ENCODE data around the gene WNT1. TPM values are rescaled to one million over a fixed set of nuclear protein-coding genes. Genes with fewer than 3 reads are reported as not detected.

The WNT1 gene
- total RNA-seq, 2 donors from 2014 or later = not detected

GRCh38 chr12:48977290-48978281 is 536 bp upstream of the WNT1 start:
- DNase-seq = peak in 1 of 2 donors; percentile 86
- ATAC-seq = peak; percentile 56
- intact Hi-C loops (cut with DNase I, micrococcal nuclease) = no loop called here

- DNase-seq (no peak), ATAC-seq (no peak)
- intact Hi-C loops (cut with DNase I, micrococcal nuclease) = no loop called here
Measured at GRCh38 chr12:48978741-48979601, 849 bp downstream of the WNT1 start.

GRCh38 chr12:48979602-48980388 is 1.7 kb downstream of the WNT1 start:
- ATAC-seq = peak; percentile 16
- intact Hi-C loops (cut with DNase I, micrococcal nuclease) = no loop called here
- DNase-seq = peak in 1 of 2 donors; percentile 49

- ATAC-seq = peak; percentile 52
- intact Hi-C loops (cut with DNase I, micrococcal nuclease) = no loop called here
- DNase-seq = peak in 1 of 2 donors; percentile 60
Measured at GRCh38 chr12:48980389-48980952, 2.3 kb downstream of the WNT1 start.

GRCh38 chr12:48980953-48981756 is 3.0 kb downstream of the WNT1 start:
- ATAC-seq (peak; percentile 36), DNase-seq (peak in 1 of 2 donors; percentile 52)
- intact Hi-C loops (cut with DNase I, micrococcal nuclease) = no loop called here

GRCh38 chr12:48981757-48982157 is 3.6 kb downstream of the WNT1 start:
- intact Hi-C loops (cut with DNase I, micrococcal nuclease) = no loop called here
- ATAC-seq (no peak), DNase-seq (no peak)

- ATAC-seq (no peak), DNase-seq (no peak)
- intact Hi-C loops (cut with DNase I, micrococcal nuclease) = no loop called here
Measured at GRCh38 chr12:48982397-48983080, 4.4 kb downstream of the WNT1 start.

- intact Hi-C loops (cut with DNase I, micrococcal nuclease) = no loop called here
- ATAC-seq = peak; percentile 80
- peak in 1 of 2 donors; percentile 57 for DNase-seq
Measured at GRCh38 chr12:48985475-48985897, 7.4 kb downstream of the WNT1 start.

GRCh38 chr12:48985901-48986300 is 7.8 kb downstream of the WNT1 start:
- no peak for DNase-seq
- intact Hi-C loops (cut with DNase I, micrococcal nuclease) = no loop called here

GRCh38 chr12:48986720-48987291 is 8.7 kb downstream of the WNT1 start:
- DNase-seq = no peak
- no peak for ATAC-seq
- intact Hi-C loops (cut with DNase I, micrococcal nuclease) = no loop called here

More at GRCh38 chr12:48985901-48986300, 7.8 kb downstream of the WNT1 start:
- ATAC-seq = no peak

- ATAC-seq (peak; percentile 59), DNase-seq (peak in 1 of 2 donors; percentile 86)
- intact Hi-C loops (cut with DNase I, micrococcal nuclease) = no loop called here
Measured at GRCh38 chr12:48988030-48988649, 10.0 kb downstream of the WNT1 start.

GRCh38 chr12:48990552-48990951 is 12.4 kb downstream of the WNT1 start:
- intact Hi-C loops (cut with DNase I, micrococcal nuclease) = no loop called here
- DNase-seq = no peak
- ATAC-seq = no peak

- ATAC-seq (no peak), DNase-seq (no peak)
- intact Hi-C loops (cut with DNase I, micrococcal nuclease) = no loop called here
Measured at GRCh38 chr12:48991247-48992050, 13.3 kb downstream of the WNT1 start.

GRCh38 chr12:48993787-48994186 is 15.7 kb downstream of the WNT1 start:
- no peak for ATAC-seq
- intact Hi-C loops (cut with DNase I, micrococcal nuclease) = no loop called here
- DNase-seq = no peak

Data from left colon (tissue), 2 donors.